Measurements from ENCODE around the gene ZNF248.

DNA sequence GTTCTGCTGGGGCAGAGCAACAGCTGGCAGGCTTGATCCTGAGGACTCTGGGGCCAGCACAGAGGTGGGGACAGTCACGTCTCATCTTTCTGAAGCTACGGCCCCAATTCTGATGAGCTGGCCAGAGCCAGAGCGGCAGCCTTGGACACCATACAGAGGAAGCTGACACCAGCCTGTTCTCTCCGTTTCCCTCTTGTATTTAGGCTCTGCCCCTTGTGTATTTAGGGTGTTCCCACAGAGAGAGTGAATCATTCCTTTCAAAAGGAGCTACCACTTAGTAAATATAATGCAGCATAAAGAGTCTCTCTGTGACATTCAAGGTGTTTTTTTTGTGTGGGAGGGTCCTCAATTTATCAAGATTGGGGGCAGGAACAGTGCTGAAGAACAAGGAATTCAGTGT lies 109.2 kb downstream of the ZNF248 start:
- TF ChIP-seq, protein P1, sequence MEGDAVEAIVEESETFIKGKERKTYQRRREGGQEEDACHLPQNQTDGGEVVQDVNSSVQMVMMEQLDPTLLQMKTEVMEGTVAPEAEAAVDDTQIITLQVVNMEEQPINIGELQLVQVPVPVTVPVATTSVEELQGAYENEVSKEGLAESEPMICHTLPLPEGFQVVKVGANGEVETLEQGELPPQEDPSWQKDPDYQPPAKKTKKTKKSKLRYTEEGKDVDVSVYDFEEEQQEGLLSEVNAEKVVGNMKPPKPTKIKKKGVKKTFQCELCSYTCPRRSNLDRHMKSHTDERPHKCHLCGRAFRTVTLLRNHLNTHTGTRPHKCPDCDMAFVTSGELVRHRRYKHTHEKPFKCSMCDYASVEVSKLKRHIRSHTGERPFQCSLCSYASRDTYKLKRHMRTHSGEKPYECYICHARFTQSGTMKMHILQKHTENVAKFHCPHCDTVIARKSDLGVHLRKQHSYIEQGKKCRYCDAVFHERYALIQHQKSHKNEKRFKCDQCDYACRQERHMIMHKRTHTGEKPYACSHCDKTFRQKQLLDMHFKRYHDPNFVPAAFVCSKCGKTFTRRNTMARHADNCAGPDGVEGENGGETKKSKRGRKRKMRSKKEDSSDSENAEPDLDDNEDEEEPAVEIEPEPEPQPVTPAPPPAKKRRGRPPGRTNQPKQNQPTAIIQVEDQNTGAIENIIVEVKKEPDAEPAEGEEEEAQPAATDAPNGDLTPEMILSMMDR (IDR thresholded peaks at IDR 0.05), result no peak
- no peak for TF ChIP-seq EZH2 (IDR thresholded peaks at IDR 0.05; ENCODE audit: borderline replicate concordance, insufficient read depth, low read depth, low read length, poor library complexity, severe bottlenecking)

All from B cell (primary cell).